ENCODE measurements around the gene KCNK3. TPM values are rescaled to one million over a fixed set of nuclear protein-coding genes. Genes with fewer than 3 reads are reported as not detected.
A peak's percentile ranks its signal among the peaks of the same experiment; 100 is the strongest.

KCNK3 gene
- total and polyA plus RNA-seq, 2 of the 13 experiments (the other 11 are each of a cell fraction or from before 2014, with no cell fraction given) = not detected

- no peak for TF ChIP-seq RFXAP (CRISPR knock-in tag; IDR thresholded peaks at IDR 0.05; ENCODE audit: borderline replicate concordance)
- no peak for TF ChIP-seq GTF2F1 (IDR thresholded peaks at IDR 0.05; ENCODE audit: low read length)
- no peak for TF ChIP-seq ZNF616 (CRISPR knock-in tag; IDR thresholded peaks at IDR 0.05; ENCODE audit: low read depth)
- no peak for TF ChIP-seq ZNF343 (CRISPR knock-in tag; IDR thresholded peaks at IDR 0.05)
- no peak for TF ChIP-seq ZBTB34 (CRISPR knock-in tag; IDR thresholded peaks at IDR 0.05)
- TF ChIP-seq ZGPAT (CRISPR knock-in tag; IDR thresholded peaks at IDR 0.05) = peak; percentile 36; the same call in 1 of the 2 replicates
- TF ChIP-seq CHD4 (IDR thresholded peaks at IDR 0.05; ENCODE audit: borderline replicate concordance, low read length) = no peak
- TF ChIP-seq ZFP36 (IDR thresholded peaks at IDR 0.05; ENCODE audit: borderline replicate concordance, low read depth, low read length, partially characterized antibody) = no peak
- no peak for TF ChIP-seq SP1 (IDR thresholded peaks at IDR 0.05)
- no peak for TF ChIP-seq SP1 (CRISPR knock-in tag; IDR thresholded peaks at IDR 0.05)
- peak; percentile 13; the same call in 1 of the 2 replicates for TF ChIP-seq PHF20 (CRISPR knock-in tag; IDR thresholded peaks at IDR 0.05)
- TF ChIP-seq MBNL3 (CRISPR knock-in tag; conservative IDR thresholded peaks at IDR 0.05) = no peak
- TF ChIP-seq PCBP2 (optimal IDR thresholded peaks at IDR 0.05; ENCODE audit: low read depth, low read length, poor library complexity, severe bottlenecking) = no peak
- TF ChIP-seq MLXIP (CRISPR knock-in tag; IDR thresholded peaks at IDR 0.05; ENCODE audit: borderline replicate concordance) = no peak
- no peak for TF ChIP-seq ZKSCAN1 (IDR thresholded peaks at IDR 0.05; ENCODE audit: low read length)
- no peak for TF ChIP-seq ZNF660 (CRISPR knock-in tag; IDR thresholded peaks at IDR 0.05; ENCODE audit: borderline replicate concordance, low read depth)
- TF ChIP-seq ZNF563 (CRISPR knock-in tag; IDR thresholded peaks at IDR 0.05) = no peak
- no peak for TF ChIP-seq RFX1 (IDR thresholded peaks at IDR 0.05)
- TF ChIP-seq ZNF232 (CRISPR knock-in tag; IDR thresholded peaks at IDR 0.05; ENCODE audit: borderline replicate concordance) = no peak
- no peak for TF ChIP-seq ZNF772 (CRISPR knock-in tag; IDR thresholded peaks at IDR 0.05)
- no peak; the same call in 1 of the 2 replicates for TF ChIP-seq TFAP4 (IDR thresholded peaks at IDR 0.05; ENCODE audit: borderline replicate concordance, low read depth)
- TF ChIP-seq ZHX1 (CRISPR knock-in tag; IDR thresholded peaks at IDR 0.05; ENCODE audit: low read depth) = no peak
These were observed 43.5 kb downstream of the KCNK3 start (continued) for GRCh38 chr2:26735883-26736588.

Data from HepG2 (cell line).